Activated CD8-positive, alpha-beta T cell treated with anti-CD3 and anti-CD28 coated beads for 36 hours (primary cell): ENCODE results near the gene ID3. TPM values are rescaled to one million over a fixed set of nuclear protein-coding genes. Genes with fewer than 3 reads are reported as not detected.

Experiments used
- ATAC-seq: fragments of 200-7000 bp; cut with Tn5 transposase; one replicate; pipeline ENCODE4 v1.10.0; 2021; ENCODE audit warnings: mild to moderate bottlenecking, moderate library complexity
- CTCF ChIA-PET: fragments of 350-600 bp; sonication (Branson Sonifier 250); formaldehyde crosslinking; loops from one replicate; lab custom pipeline; 2021; ENCODE audit warnings: antibody characterized with exemption; lab: Charles Lee
- POLR2A ChIA-PET: fragments of 350-600 bp; sonication (Branson Sonifier 250); formaldehyde crosslinking; loops from one replicate; lab custom pipeline; 2021; ENCODE audit warnings: antibody characterized with exemption; lab: Charles Lee
- DNase-seq: peaks from one replicate; pipeline ENCODE4 v3.0.0-alpha.2; 2020
- H3K27ac Mint-ChIP-seq: one replicate; pipeline ENCODE4 v1.8.0; 2021; ENCODE audit warnings: mild to moderate bottlenecking, mixed read lengths
- H3K27me3 Mint-ChIP-seq: one replicate; pipeline ENCODE4 v1.8.0; 2021; ENCODE audit warnings: mixed read lengths
- H3K36me3 Mint-ChIP-seq: one replicate; pipeline ENCODE4 v1.8.0; 2021; ENCODE audit warnings: low read depth, mixed read lengths
- H3K4me1 Mint-ChIP-seq: one replicate; pipeline ENCODE4 v1.8.0; 2021; ENCODE audit warnings: low read depth, mixed read lengths
- H3K4me3 Mint-ChIP-seq: one replicate; pipeline ENCODE4 v1.8.0; 2021; ENCODE audit warnings: mild to moderate bottlenecking, moderate library complexity, mixed read lengths
- H3K9me3 Mint-ChIP-seq: one replicate; pipeline ENCODE4 v1.8.0; 2021; ENCODE audit warnings: mixed read lengths
- CTCF ChIP-seq: fragments of 200-600 bp; IDR thresholded peaks from one replicate; pipeline ENCODE4 v1.8.0; 2022; ENCODE audit warnings: antibody characterized with exemption, mild to moderate bottlenecking
- intact Hi-C: fragments of 100-400 bp; cut with micrococcal nuclease; formaldehyde crosslinking; loops from one replicate; pipeline ENCODE4 v1.10.0; 2022
- total RNA-seq, 2 experiments: library from RNA; stranded (reverse); gene quantifications; one replicate each; pipeline ENCODE4 v1.2.3, GENCODE V29; 2021

Gene ID3, protein sequence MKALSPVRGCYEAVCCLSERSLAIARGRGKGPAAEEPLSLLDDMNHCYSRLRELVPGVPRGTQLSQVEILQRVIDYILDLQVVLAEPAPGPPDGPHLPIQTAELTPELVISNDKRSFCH
- total RNA-seq, result 10 to 100 TPM; 70.4 to 74.3 TPM

DNA sequence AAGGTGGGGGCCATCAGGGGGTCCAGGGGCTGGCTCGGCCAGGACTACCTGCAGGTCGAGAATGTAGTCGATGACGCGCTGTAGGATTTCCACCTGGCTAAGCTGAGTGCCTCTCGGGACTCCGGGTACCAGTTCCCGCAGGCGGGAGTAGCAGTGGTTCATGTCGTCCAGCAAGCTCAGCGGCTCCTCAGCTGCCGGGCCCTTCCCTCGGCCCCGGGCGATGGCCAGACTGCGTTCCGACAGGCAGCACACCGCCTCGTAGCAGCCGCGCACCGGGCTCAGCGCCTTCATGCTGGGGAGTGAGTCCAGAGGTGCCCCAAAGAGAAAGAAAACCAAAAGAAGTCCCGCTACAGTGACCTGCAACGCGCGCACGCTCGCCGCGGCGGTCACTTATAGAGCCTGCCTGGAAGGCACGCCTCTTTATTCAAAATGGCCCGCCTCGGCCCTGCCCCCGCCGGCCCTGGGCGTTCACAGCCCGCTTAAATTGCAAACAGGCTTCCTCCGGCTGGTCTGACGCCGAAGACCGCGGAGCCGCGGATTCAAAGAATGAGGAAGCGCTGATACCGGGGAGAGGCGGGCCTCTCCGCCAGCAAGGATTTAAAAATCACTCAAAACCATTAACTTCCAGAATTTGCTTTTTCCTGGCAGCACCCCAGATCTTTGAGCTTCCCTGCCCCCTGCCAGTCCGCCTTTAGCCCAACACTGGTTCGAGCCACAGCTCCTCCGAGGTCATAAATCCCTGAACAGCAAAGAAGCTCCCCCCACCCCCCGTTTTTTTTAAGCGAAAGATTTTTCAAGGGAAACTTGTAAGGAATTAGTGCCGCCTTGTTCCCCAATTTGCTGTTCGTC lies at the start of gene ID3:
Gene ID3 (minus strand): TSS at position 366 of the 849 bp plus-strand sequence. CDS start 75 bp downstream, at position 291.
- no peaks in the 10 kb centered on the region for H3K9me3 Mint-ChIP-seq
- H3K4me3 Mint-ChIP-seq, result peak within 1 kb of the TSS; percentile 89
- DNase-seq, result peak; percentile 98
- intact Hi-C loops, result loop anchor here (5.0 kb wide), 1 partner anchor 33 kb away; no protein-coding TSS in a partner anchor
- ChIA-PET POLR2A (interaction anchor here (0.7 to 5.2 kb wide), 29 partner anchors 10 to 256 kb away, joined by 3 to 40 read pairs (median 4); partner anchors contain the start of genes E2F2, HNRNPR and RPL11), CTCF (interaction anchor here (0.7 to 7.1 kb wide), 19 partner anchors 9 to 99 kb away, joined by 3 to 82 read pairs (median 5); no protein-coding TSS in a partner anchor)
- peaks cover 3% of the 10 kb centered on the region for H3K27me3 Mint-ChIP-seq
- ATAC-seq, result peak; percentile 71
- H3K36me3 Mint-ChIP-seq, result peaks cover 28% of the 10 kb centered on the region
- TF ChIP-seq CTCF, result no peak
- H3K4me1 Mint-ChIP-seq, result peaks cover 55% of the 10 kb centered on the region
- H3K27ac Mint-ChIP-seq, result peak within 1 kb of the TSS; percentile 80

- no peak for DNase-seq
- CTCF ChIA-PET, result interaction anchor here (0.8 to 1.5 kb wide), 2 partner anchors 11 to 29 kb away, joined by 3 read pairs; no protein-coding TSS in a partner anchor
- POLR2A ChIA-PET, result interaction anchor here (0.9 to 1.3 kb wide), 3 partner anchors 9 to 12 kb away, joined by 3 to 4 read pairs (median 3); no protein-coding TSS in a partner anchor
- intact Hi-C loops, result no loop called here
- Mint-ChIP-seq H3K9me3 (no peaks in the 10 kb centered on the region), H3K36me3 (no peaks in the 10 kb centered on the region), H3K27me3 (no peaks in the 10 kb centered on the region), H3K4me3 (no peak overlapping the region), H3K4me1 (peaks cover 55% of the 10 kb centered on the region), H3K27ac (no peak overlapping the region)
- no peak for ATAC-seq
- no peak for TF ChIP-seq CTCF
These were observed 48.6 kb upstream of the ID3 start for GRCh38 chr1:23607944-23608343.

DNA sequence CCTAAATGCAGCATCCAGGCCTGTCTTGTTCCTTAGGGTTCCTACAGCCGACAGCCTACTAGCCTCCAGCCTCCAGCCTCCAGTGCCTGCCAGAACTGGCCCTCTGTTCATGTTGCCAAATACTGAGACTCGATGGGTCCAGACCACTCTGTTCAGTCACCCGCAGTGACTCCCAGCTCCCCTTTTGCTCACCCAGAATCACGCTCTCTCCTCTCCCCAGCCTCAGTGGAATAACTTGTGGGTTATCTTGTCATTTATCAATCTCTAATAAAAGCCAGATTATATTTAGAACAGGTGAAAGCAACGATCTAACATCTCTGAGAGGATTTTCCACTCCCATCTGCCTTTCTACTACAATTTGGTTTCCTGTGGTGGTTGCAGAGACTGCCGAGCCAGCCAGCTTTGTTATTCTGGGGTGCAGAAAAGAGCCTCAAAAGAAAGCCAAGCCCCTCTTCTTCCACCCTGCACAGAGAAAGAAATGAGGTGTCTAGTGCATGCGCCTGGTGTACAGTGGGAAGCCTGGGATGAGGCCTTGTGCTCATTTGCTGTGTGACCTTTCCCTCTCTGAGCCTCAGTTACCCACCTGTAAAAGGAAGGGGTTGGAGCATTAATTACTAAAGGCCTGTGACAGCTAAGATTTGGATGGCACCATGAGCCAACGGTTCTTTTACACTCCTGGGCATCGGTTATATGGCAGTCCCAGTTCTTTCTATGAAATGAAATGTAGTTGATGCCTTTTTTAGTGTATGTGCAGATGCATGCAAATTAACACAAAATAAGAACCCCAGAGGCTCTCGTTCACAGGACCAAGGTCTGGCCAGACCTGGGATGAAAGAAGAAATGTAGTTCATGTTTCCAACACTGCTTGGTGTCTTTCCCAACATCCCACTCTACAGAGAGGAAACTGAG lies 42.9 kb upstream of the ID3 start:
- Mint-ChIP-seq H3K4me3 (peak overlapping the region; percentile 57), H3K27ac (peak overlapping the region; percentile 75), H3K9me3 (no peaks in the 10 kb centered on the region), H3K36me3 (no peaks in the 10 kb centered on the region), H3K27me3 (no peaks in the 10 kb centered on the region), H3K4me1 (peaks cover 75% of the 10 kb centered on the region)
- intact Hi-C loops, result loop anchor here (2.0 kb wide), 1 partner anchor 13 kb away; no protein-coding TSS in a partner anchor
- peak; percentile 11 for ATAC-seq
- TF ChIP-seq CTCF, result no peak
- ChIA-PET CTCF (interaction anchor here (0.8 to 17.5 kb wide), 6 partner anchors 11 to 58 kb away, joined by 3 to 166 read pairs (median 6); no protein-coding TSS in a partner anchor), POLR2A (interaction anchor here (0.5 to 6.8 kb wide), 9 partner anchors 9 to 47 kb away, joined by 3 to 44 read pairs (median 9); partner anchors contain the start of gene ID3)
- no peak for DNase-seq

DNA sequence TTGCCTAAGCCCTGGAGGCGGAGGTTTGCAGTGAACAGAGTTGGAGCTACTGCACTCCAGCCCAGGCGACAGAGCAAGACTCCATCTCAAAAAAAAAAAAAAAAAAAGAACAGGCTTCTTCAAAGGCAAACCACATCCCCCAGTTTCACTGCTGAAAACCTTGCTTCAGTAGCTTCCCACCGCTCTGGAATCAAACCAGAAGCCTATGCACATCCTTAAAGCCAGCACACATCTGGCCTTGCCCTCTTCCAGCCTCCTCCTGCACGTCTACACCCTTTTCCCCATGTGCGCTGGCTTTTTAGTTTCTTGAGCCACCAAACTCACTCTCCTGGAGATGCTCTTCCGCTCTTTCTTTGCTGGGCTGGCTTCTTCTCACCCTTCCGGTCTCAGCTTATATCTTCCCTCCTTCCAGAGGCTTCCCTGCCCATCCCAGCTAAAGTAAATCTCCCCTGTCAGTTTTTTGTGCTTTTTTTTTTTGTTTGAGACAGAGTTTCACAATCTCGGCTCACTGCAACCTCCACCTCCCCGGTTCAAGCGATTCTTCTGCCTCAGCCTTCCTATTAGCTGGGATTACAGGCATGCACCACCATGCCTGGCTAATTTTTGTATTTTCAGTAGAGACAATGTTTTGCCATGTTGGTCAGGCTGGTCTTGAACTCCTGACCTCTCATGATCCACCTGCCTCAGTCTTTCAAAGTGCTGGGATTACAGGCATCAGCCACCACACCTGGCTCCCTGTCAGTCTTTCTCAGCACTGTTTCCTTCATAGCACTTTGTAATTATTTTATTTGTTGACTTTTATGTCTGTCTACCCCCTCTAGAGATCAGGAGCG lies 42.0 kb upstream of the ID3 start:
- no peaks in the 10 kb centered on the region for H3K27me3 Mint-ChIP-seq
- TF ChIP-seq CTCF, result no peak
- peaks cover 77% of the 10 kb centered on the region for H3K4me1 Mint-ChIP-seq
- ATAC-seq (peak; percentile 18), DNase-seq (no peak)
- H3K27ac Mint-ChIP-seq, result peak overlapping the region; percentile 75
- peak overlapping the region; percentile 57 for H3K4me3 Mint-ChIP-seq
- no peaks in the 10 kb centered on the region for H3K9me3 Mint-ChIP-seq
- CTCF ChIA-PET, result interaction anchor here (0.9 to 17.5 kb wide), 9 partner anchors 10 to 57 kb away, joined by 3 to 166 read pairs (median 5); no protein-coding TSS in a partner anchor
- no peaks in the 10 kb centered on the region for H3K36me3 Mint-ChIP-seq
- intact Hi-C loops, result loop anchor here (2.0 kb wide), 1 partner anchor 13 kb away; no protein-coding TSS in a partner anchor
- POLR2A ChIA-PET, result interaction anchor here (1.1 to 6.8 kb wide), 10 partner anchors 8 to 94 kb away, joined by 3 to 44 read pairs (median 8); partner anchors contain the start of gene ID3
